WI38 (cell line): Measurements from ENCODE around the gene PSMB11.
A peak's percentile ranks its signal among the peaks of the same experiment; 100 is the strongest.

Source experiments
- H3K4me3 ChIP-seq: 2 replicates; pipeline ENCODE4 v1.5.1; 2011; ENCODE audit warnings: low read depth, mild to moderate bottlenecking, control low read depth, low read length
- TF ChIP-seq, protein P1 (sequence below): IDR thresholded peaks from 2 replicates; pipeline ENCODE4 v1.5.1; 2012; ENCODE audit warnings: low read depth, mild to moderate bottlenecking, control low read depth, low read length

PSMB11 gene

DNA sequence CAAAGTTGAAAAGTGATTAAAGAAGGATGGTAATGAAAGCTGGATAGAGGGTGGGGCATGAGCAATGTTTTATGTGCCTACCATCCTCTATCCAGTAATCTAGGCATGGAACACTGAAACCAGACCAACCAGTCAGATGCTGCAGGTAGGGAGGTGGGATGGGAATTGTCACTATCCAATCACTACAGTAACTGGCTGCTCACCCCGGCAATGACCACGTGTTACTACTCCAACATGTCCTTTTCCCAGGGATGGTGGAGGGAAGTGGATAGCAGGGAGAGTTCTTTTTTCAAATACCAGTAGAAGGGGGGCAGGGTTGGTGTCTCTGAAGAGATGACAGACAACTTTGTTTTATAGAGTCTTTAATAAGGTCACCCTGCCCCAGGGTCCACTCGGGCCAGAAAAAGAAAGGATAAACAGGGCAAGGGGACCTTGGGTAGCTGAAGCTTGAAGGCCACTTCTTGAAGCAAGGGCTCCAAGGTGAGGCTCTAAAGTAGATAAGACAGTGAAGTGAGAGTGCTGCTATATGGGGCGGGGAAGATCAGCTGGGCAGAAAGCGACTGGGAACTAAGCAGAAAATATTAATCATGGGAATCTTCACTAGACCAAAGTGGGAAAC lies 30.0 kb downstream of the PSMB11 start:
- peak overlapping the region; percentile 97 for H3K4me3 ChIP-seq
- TF ChIP-seq, protein P1, sequence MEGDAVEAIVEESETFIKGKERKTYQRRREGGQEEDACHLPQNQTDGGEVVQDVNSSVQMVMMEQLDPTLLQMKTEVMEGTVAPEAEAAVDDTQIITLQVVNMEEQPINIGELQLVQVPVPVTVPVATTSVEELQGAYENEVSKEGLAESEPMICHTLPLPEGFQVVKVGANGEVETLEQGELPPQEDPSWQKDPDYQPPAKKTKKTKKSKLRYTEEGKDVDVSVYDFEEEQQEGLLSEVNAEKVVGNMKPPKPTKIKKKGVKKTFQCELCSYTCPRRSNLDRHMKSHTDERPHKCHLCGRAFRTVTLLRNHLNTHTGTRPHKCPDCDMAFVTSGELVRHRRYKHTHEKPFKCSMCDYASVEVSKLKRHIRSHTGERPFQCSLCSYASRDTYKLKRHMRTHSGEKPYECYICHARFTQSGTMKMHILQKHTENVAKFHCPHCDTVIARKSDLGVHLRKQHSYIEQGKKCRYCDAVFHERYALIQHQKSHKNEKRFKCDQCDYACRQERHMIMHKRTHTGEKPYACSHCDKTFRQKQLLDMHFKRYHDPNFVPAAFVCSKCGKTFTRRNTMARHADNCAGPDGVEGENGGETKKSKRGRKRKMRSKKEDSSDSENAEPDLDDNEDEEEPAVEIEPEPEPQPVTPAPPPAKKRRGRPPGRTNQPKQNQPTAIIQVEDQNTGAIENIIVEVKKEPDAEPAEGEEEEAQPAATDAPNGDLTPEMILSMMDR = no peak

DNA sequence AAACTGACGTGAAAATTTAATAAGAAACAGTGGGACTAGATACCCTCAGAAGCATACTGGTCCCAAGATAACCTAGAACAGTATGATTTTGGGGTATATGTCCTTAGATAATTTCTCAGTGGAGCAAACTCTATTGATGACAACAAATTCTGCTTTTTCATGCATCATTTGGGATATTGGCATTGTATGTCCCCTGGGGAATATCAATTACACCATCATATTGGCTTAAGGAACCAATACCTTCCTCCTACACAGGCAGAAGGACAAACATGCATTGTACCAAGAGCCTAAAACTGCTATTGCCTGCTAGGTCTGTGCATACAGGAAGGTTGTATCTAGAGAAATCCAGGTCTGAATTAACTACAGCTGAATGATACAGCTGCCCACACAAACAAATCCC lies 32.9 kb downstream of the PSMB11 start:
- TF ChIP-seq, protein P1 = no peak
- no peak overlapping the region for H3K4me3 ChIP-seq

DNA sequence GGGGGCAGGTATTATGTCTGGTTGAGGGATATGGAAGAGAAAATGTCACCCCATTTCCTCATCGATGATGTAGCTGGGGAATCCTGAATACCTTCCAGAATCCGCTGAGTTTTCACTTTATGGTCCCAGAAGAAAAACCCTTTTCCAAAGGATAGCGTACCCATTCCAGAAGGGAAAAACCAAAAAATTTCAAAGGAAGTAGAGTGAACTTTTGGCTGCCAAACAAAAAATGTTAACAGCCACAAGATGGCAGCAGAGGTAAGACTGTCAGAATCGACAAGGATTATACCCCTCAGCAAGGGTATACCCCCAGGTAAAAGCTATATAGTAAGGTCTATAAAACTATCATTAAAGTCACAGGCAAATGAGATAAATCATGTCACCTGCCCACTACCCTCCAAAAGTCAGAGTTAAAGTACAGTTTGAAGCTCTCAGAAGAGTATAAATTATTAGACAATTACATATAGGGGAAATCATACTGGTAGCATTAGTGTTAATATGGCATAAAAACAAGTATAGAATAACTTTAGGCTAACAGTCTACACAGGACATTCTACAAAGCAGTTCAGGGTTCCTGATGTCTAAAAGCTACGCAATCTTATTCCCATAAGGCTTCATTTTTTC lies 34.9 kb downstream of the PSMB11 start:
- TF ChIP-seq, protein P1 = peak; percentile 42; the same call in 1 of the 2 replicates
- H3K4me3 ChIP-seq = no peak overlapping the region

DNA sequence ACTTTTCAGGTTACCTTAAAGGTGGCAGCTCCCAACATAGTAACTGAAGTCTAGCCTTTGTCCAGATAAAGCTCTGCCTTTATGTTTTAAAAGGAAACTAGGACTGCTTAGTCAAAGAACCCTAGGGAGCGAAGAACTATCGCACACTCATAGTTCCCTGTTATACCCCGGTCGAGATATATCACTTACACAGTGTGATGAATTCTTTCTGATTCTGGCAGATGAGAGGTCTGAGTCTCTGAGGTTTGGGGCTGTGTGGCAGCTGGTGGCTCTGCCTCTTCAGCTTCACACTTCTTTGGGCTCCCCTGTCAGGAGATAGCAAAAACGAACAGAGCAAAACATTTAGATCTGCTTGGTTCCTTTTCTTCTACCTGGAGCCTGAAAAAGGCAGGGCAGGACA lies 36.0 kb downstream of the PSMB11 start:
- no peak overlapping the region for H3K4me3 ChIP-seq
- TF ChIP-seq, protein P1 = no peak

DNA sequence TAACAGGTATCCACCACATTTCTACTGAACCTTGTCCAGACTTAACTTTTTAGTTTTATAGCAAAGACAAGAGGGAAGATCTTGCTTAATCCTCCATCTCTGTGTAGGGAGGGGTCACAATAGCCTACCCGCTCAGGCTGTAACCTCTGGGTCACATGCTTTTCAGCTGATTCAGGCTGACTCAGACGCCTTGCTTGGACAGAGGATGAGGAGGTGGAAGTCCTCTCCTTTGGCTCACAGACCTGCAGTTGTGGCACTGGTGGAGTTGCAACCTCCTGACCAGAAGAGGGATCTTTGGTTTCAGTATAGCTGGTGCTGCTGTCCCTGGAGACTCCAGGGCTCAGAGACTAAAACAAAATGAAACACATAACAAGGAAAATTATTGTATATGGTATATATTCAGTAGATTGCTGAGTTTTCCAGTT lies 36.7 kb downstream of the PSMB11 start:
- H3K4me3 ChIP-seq = no peak overlapping the region
- TF ChIP-seq, protein P1 = no peak

DNA sequence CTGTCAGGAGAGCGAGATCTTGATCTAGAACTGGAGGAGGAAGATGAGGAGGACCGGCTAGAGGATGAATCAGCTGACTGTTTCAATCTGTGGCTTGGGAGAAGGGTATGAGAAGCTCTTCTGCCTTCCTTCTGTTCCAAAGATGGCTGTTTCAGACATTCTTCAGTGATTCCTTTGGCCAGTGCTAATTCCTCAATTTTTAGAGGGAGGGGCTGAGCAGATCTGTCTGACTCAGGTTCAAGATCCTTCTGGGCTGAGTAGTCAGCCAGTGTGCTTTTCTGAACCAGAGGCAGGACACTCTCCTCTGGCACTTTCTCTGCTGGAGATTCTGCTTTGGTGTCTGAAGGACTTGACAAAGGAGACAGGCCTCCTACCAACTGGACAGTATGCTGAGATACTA lies 37.7 kb downstream of the PSMB11 start:
- H3K4me3 ChIP-seq = no peak overlapping the region
- TF ChIP-seq, protein P1 = no peak

DNA sequence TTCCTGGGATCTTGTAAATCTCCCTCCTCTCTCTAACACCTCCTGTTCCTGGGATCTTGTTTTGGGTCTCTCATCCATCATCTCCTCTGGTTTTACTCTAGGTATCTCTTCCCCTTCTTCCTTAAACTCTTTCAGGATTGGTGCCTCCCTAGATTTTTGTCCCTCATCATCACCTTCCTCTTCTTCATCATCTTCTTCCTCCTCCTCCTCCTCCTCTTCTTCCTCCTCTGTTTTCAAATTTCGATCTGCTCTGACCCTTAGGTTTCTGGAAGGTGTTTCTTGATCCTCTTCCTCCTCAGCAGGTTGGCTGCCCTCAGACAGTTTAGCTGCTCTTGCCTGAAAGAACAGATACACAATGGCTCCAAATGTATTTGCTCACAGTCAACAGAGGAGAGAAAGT lies 38.5 kb downstream of the PSMB11 start:
- H3K4me3 ChIP-seq = no peak overlapping the region
- TF ChIP-seq, protein P1 = no peak
